Measurements from ENCODE around the gene HJV. TPM values are rescaled to one million over a fixed set of nuclear protein-coding genes. Genes with fewer than 3 reads are reported as not detected.

HJV gene
- total RNA-seq, 8 experiments from 2014 or later, result 0.11 to 0.40 (median 0.32) TPM; not detected in 3

DNA sequence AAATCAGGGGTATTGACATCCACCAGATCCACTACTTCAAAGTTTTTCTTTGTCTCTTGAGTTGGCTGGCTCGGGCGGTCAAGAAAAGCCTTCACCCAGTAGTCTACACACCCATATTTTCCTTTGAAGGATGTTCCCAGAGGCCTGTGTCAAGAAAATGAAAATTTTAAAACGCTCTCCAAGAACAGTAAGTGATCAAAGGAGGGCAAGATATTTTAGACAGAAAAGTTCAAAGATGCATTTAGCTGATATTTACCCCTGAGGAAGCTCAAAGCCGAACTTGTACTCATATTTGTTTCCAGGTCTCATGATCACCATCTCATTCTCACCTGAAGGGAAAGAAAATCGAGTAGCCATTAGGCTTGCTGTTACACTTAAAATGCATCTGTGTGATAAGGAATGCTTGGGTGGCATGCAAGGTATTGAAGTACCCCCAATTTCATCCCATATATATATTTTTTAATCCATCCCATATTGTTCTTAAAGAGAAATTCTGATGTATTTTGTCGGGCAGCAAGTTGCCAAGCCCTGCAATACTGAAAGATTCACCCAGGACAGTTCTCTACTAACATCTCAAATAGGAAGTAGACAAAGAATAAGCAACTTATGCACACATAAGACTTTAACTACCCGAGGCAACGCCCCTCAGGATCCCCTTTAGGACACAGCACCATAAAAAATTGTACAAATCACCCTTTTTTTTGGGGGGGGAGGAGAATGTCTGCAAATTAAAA is 26.2 kb downstream of the HJV start:
- in situ Hi-C loops (cut with MboI; ENCODE audit: low pct_unique_long_range_greater_than_20kb in 2 of 9, low sequenced_read_pairs in 9 of 9, unreplicated experiment in 9 of 9), result no loop called here
- no peak for ATAC-seq (replicated peaks in 6 of 8)
- Histone ChIP-seq H3K4me1 (replicated peaks in 1 of 2) (peaks cover 8 to 14% of the 10 kb centered on the region in 2 donors), H3K4me3 (peak overlapping the region; percentile 53 to 79 (median 67)), H3K27ac (peak overlapping the region; percentile 66 to 78)
- WGBS, 10 experiments, result 0 to 11% (median 3%) methylated on average over 3 to 8 of the region's 8 CpGs

DNA sequence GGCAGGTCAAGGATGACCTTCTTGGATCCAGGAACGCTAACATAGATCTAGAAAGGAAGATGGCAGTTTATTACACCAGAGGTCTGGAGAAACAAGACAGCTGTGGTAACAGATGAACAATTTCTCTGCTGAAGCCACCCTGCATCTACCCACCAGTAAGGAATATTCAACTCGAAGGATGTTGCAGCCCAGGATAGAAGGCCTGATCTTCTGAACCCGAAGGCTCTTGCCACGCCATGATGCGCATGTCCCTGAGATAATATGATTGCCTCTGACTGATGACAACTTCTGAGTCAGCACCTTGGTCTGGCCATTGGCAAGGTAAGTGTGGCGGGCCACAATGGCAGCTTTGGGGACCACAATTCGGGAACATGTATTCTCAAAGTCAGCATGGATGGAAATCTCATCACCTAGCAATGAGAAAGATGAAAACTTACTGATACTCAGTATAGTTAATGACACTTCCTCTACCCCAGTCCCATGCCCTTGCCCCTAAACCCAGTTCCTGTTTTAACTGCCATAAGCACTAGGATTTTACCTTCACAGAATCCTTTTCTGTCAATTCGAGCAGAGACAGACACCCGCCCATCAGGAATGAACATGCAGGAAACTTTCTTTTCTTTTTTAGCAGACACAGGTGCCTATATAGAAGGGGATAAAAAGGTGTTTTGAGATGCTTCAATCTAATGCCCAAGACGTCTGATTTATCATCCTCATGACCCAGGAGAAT is 27.0 kb downstream of the HJV start:
- peak overlapping the region; percentile 66 to 78 for H3K27ac ChIP-seq
- H3K4me3 ChIP-seq, result peak overlapping the region; percentile 53 to 79 (median 67)
- 7 to 71% (median 24%) methylated on average over 1 to 10 of the region's 10 CpGs for WGBS, 10 experiments

DNA sequence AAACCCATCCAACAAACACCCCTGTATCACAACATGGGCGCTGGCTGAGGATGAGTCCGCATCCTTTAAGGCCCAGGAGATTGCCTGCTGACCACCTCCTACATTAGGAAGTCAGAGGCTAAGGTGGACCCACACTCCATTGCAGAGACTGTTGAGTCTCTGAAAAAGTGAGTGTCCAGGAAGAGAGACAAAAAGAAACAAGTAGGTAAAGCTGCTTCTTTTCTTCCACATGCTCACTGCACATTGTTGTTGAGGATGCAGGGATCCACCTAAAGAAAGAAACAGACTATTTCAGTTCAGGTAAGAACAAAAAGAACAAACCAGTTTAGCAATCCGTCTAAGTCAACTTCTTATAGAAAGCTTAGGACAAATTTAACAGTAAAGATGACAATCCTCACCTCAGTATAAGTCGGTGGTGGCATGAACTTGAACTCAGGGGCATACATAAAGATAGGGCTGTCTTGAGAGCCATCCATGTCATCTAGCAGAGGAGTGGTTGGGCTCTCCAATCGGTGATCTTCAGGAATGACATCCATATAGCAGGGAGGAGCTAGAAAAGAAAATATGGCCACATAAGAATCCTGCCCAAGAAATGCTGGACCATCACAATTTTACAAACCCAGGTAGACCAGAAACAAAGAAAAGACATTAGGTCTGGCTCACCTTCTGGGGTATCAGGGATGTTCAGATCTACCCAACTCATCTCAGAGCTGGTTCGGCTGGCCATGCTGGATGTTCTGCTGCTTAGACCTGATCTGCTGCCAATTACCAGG is 27.7 kb downstream of the HJV start:
- H3K27ac ChIP-seq, result peak overlapping the region; percentile 2 to 44
- H3K4me3 ChIP-seq, result peak overlapping the region; percentile 53 to 79 (median 67)
- 20 to 89% (median 52%) methylated on average over 1 to 6 of the region's 6 CpGs for WGBS, 10 experiments
- ATAC-seq (replicated peaks in 6 of 8), result peak in 1 of 8 experiments; percentile 2
- peaks cover 8 to 14% of the 10 kb centered on the region in 2 donors for H3K4me1 ChIP-seq (replicated peaks in 1 of 2)
- in situ Hi-C loops (cut with MboI; ENCODE audit: low pct_unique_long_range_greater_than_20kb in 2 of 9, low sequenced_read_pairs in 9 of 9, unreplicated experiment in 9 of 9), result no loop called here

More for the DNA sequence above, 27.0 kb downstream of the HJV start:
- in situ Hi-C loops (cut with MboI; ENCODE audit: low pct_unique_long_range_greater_than_20kb in 2 of 9, low sequenced_read_pairs in 9 of 9, unreplicated experiment in 9 of 9), result no loop called here
- ATAC-seq (replicated peaks in 6 of 8), result no peak
- H3K4me1 ChIP-seq (replicated peaks in 1 of 2), result peaks cover 8 to 14% of the 10 kb centered on the region in 2 donors

DNA sequence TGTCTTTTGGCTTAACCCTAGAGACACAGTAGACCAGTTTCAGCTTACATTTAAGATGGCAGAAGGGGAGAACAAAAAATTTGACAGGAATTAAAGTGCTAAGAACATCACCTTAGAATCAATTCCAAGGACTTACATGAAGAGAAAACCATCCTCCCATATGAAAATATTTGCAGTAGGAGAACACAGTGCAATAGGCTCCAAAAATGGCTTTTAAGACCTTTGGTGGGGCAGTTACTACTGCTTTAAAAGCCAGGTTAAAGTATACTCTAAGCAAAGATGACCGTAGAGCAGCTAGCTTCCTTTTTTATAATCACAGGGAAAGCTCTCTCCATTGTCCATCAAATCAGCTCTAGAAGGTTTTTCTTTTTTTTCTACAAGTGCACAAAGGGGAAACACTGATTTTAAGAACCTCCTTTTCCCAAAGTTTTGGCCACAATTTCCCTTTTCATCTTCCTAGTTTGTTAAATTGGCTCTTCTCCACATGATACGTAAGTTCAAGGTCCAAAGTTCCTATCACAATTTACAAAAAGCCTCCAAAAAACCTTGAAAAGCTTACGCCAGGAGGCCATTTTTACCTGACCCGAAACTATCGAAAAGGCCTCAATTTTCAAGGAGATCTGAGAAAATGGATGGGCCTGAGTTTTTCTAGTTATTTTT is 28.4 kb downstream of the HJV start:
- Histone ChIP-seq H3K4me1 (replicated peaks in 1 of 2) (peaks cover 3 to 8% of the 10 kb centered on the region in 2 donors), H3K4me3 (peak overlapping the region; percentile 53 to 79 (median 67)), H3K27ac (peak overlapping the region in 1 of 2 donors; percentile 29)
- no peak for ATAC-seq (replicated peaks in 6 of 8)
- in situ Hi-C loops (cut with MboI; ENCODE audit: low pct_unique_long_range_greater_than_20kb in 2 of 9, low sequenced_read_pairs in 9 of 9, unreplicated experiment in 9 of 9), result no loop called here
- WGBS, 10 experiments, result 58 to 100% (median 77%) methylated on average over 1 to 5 of the region's 5 CpGs

DNA sequence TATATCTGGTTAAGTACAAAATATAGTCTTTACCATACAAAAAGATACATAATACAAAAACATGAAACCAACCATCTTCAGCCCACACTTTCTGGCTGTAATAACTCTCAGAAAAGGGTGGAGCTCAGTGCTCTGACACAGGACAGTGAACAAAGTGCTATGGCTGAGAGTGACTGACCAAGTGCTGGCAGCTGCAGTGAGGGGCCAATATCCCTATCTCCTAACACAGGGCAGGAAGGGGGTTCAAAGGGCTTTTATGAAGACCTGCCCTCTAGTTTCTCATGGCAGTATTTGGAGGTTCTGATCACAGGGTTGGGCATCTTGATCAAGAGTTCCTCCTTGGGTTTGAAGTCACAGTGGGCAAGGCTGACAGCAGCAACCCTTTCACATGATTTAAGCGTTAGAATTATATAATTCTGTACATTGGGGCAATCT is 29.0 kb downstream of the HJV start:
- 43 to 100% (median 100%) methylated on average over 1 of the region's 1 CpG; no CpG with 5 or more reads in 1 of the 10 experiments for WGBS, 10 experiments
- H3K4me3 ChIP-seq, result peak overlapping the region; percentile 53 to 79 (median 67)
- H3K4me1 ChIP-seq (replicated peaks in 1 of 2), result peaks cover 0 to 3% of the 10 kb centered on the region in 2 donors
- in situ Hi-C loops (cut with MboI; ENCODE audit: low pct_unique_long_range_greater_than_20kb in 2 of 9, low sequenced_read_pairs in 9 of 9, unreplicated experiment in 9 of 9), result no loop called here
- ATAC-seq (replicated peaks in 6 of 8), result no peak
- peak overlapping the region; percentile 7 to 29 for H3K27ac ChIP-seq

DNA sequence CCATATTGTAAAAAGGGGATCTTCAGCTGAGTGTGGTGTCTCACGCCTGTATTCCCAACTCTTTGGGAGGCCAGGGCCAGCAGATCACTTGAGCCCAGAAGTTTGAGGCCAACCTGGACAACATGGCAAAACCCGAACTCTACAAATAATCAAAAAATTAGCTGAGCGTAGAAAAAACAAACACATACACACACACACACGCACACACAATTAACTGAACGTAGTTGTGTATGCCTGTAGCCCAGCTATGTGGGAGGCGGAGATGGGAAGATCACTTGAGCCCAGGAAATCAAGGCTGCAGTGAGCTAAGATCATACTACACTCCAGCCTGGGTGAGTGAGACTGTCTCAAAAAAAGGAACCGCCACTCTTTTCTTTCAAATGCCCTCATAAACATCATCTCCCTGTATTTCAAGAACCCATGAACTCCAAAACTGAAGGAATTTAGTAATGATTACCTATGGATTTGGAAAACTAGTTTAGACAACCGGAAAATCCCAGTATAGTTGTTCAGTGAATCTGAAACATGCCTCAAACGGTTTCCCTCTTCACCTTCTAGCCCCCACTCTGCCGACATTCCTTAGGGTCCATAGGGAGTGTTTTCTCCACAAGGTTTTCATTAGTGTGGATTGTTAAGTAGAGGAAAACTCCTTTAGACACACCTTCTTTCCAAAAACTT is 29.7 kb downstream of the HJV start:
- Histone ChIP-seq H3K27ac (peak overlapping the region; percentile 36), H3K4me3 (peak overlapping the region; percentile 53 to 79 (median 67)), H3K4me1 (replicated peaks in 1 of 2) (peaks cover 0 to 3% of the 10 kb centered on the region in 2 donors)
- WGBS, 10 experiments, result 39 to 100% (median 74%) methylated on average over 2 to 10 of the region's 10 CpGs; no CpG with 5 or more reads in 1 of the 10 experiments
- no peak for ATAC-seq (replicated peaks in 6 of 8)
- in situ Hi-C loops (cut with MboI; ENCODE audit: low pct_unique_long_range_greater_than_20kb in 2 of 9, low sequenced_read_pairs in 9 of 9, unreplicated experiment in 9 of 9), result no loop called here

DNA sequence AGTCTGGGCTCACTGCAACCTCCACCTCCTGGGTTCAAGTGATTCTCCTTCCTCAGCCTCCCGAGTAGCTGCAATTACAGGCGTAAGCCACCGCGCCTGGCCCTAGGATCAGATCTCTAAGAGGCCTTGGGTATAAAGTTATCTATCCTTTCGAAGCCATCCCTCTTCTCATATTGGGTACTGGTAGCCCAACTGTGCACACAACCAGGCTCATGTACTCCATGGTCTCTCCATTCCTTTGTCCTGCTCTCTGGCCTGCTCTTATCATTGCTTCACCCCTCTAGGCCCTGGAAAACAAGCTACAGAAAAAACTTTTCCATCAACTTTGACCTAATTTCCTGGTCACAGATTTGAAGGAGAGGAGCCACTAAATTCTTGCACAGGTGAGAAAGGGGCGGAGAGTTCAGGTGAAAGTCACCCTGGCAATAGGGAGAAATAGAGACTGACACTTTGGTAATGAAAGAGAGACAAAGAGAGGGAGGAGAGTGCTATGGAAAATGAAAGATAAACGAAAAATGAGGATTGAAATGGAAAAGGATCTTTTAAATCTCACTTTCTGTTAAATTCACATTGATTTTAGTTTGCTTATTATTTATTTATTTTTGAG is 31.2 kb downstream of the HJV start:
- Histone ChIP-seq H3K4me1 (replicated peaks in 1 of 2) (peaks cover 10 to 11% of the 10 kb centered on the region in 2 donors), H3K4me3 (peak overlapping the region; percentile 53 to 79 (median 67)), H3K27ac (peak overlapping the region in 1 of 2 donors; percentile 36)
- WGBS, 10 experiments, result 38 to 100% (median 85%) methylated on average over 1 to 7 of the region's 7 CpGs
- in situ Hi-C loops (cut with MboI; ENCODE audit: low pct_unique_long_range_greater_than_20kb in 2 of 9, low sequenced_read_pairs in 9 of 9, unreplicated experiment in 9 of 9), result no loop called here
- peak in 5 of 8 experiments; percentile 11 to 31 (median 15) for ATAC-seq (replicated peaks in 6 of 8)

DNA sequence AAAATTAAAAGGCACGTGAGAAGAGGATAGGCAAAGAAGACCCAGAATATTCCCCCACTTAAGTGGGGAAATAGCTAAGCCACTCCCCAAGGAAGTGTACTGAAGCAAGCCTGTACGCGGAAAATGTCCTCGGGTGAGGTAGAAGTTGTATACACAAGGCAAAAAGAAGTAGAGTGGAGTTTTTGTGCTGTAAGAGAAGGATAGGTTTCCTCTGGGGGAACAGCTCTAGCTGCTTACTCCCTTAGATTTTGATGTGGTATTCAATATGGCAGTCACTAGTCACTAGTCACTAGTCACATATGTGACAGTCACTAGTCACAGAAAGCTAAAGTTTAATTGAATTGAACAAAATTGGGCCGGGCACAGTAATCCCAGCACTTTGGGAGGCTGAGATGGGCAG is 32.8 kb downstream of the HJV start:
- Histone ChIP-seq H3K4me1 (replicated peaks in 1 of 2) (peaks cover 10 to 16% of the 10 kb centered on the region in 2 donors), H3K4me3 (no peak overlapping the region), H3K27ac (no peak overlapping the region)
- in situ Hi-C loops (cut with MboI; ENCODE audit: low pct_unique_long_range_greater_than_20kb in 2 of 9, low sequenced_read_pairs in 9 of 9, unreplicated experiment in 9 of 9), result no loop called here
- WGBS, 10 experiments, result 20 to 90% (median 81%) methylated on average over 1 to 5 of the region's 5 CpGs; no CpG with 5 or more reads in 1 of the 10 experiments
- no peak for ATAC-seq (replicated peaks in 6 of 8)

DNA sequence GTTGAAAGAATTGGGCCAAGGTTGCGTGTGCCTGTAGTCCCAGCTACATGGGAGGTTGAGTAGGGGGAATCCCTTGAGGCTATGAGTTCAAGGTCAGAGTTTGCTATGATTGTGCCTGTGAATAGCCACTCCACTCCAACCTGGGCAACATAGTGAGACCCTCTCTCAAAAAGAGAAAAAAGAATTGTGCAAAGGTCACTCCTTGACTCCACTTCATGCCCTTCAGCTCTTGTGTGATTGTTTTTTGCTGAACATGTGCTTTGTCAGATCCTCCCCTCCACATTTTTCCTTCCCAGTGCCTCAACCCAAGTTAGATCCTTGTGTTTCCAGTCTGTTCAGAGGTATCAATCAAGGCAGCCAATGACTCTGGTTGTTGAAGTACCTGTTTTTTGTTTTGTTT is 33.6 kb downstream of the HJV start:
- no peak overlapping the region for H3K27ac ChIP-seq
- 100% methylated on average over 1 of the region's 1 CpG; no CpG with 5 or more reads in 5 of the 10 experiments for WGBS, 10 experiments
- H3K4me3 ChIP-seq, result no peak overlapping the region
- no peak for ATAC-seq (replicated peaks in 6 of 8)
- in situ Hi-C loops (cut with MboI; ENCODE audit: low pct_unique_long_range_greater_than_20kb in 2 of 9, low sequenced_read_pairs in 9 of 9, unreplicated experiment in 9 of 9), result no loop called here
- H3K4me1 ChIP-seq (replicated peaks in 1 of 2), result peaks cover 10 to 16% of the 10 kb centered on the region in 2 donors

DNA sequence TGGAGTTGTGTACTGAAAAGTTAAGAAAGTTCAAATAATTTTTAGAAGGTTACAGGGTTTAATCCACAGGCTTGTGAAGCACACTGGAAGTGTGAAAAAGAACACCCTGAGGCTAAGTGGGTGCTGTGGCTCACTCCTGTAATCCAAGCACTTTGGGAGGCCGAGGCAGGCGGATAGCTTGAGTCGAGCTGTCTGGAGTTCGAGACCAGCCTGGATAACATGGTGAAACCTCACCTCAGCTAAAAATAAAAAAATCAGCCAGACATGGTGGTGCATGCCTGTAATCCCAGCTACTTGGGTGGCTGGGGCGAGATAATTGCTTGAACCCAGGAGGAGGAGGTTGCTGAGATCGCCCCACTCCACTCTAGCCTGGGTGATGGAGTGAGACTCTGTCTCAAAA is 35.0 kb downstream of the HJV start:
- Histone ChIP-seq H3K4me3 (no peak overlapping the region), H3K27ac (no peak overlapping the region), H3K4me1 (replicated peaks in 1 of 2) (peaks cover 7 to 16% of the 10 kb centered on the region in 2 donors)
- no peak for ATAC-seq (replicated peaks in 6 of 8)
- 75 to 100% (median 93%) methylated on average over 1 to 6 of the region's 6 CpGs; no CpG with 5 or more reads in 1 of the 10 experiments for WGBS, 10 experiments
- in situ Hi-C loops (cut with MboI; ENCODE audit: low pct_unique_long_range_greater_than_20kb in 2 of 9, low sequenced_read_pairs in 9 of 9, unreplicated experiment in 9 of 9), result no loop called here

DNA sequence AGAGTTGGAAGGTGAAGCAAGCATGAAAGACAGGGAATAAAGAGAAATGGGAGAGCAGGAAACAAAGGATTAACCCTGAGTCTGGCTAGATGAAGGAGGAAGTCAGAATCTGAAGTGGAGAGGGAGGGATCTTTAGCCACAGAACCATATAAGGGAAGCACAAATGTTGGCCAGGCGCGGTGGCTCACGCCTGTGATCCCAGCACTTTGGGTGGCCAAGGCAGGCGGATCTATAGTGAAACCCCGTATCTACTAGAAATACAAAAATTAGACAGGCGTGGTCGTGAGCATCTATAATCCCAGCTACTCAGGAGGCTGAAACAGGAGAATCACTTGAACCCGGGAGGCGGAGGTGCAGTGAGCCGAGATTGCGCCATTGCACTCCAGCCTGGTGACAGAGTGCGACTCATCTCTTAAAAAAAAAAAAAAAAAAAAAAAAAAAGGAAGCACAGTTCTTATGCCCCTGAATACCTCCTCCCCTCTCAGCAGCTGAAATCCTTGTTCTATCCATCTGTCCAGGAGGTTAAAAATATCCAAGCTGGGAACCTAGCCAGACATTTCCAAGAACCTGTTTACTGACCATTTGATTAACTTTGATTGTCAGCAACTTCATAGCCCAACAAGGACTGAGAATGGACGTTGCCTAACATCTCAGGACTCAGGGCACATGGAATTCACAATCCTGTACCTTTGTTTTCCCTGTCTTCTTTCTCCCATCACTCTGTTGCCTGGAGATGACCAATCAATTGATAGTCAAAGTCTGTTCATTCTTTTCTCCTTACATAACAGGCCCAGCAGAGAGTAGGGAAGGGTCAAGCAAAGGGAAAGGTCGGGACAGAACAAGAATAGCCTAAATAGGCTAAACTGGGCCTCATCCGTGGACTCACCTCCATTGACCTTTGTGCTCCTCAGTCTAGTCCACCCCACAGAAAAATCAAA is 35.8 kb downstream of the HJV start:
- in situ Hi-C loops (cut with MboI; ENCODE audit: low pct_unique_long_range_greater_than_20kb in 2 of 9, low sequenced_read_pairs in 9 of 9, unreplicated experiment in 9 of 9), result no loop called here
- Histone ChIP-seq H3K27ac (no peak overlapping the region), H3K4me3 (no peak overlapping the region), H3K4me1 (replicated peaks in 1 of 2) (peaks cover 7 to 16% of the 10 kb centered on the region in 2 donors)
- WGBS, 10 experiments, result 40 to 81% (median 65%) methylated on average over 3 to 12 of the region's 15 CpGs; no CpG with 5 or more reads in 1 of the 10 experiments
- peak; percentile 49 to 73 (median 66) for ATAC-seq (replicated peaks in 6 of 8)

Measured in motor neuron (in vitro differentiated cells).